H1 (cell line): ENCODE measurements around the gene GDAP1L1. TPM values are rescaled to one million over a fixed set of nuclear protein-coding genes. Genes with fewer than 3 reads are reported as not detected.

ENCODE experiments used
- CTCF ChIA-PET: fragments of 300-600 bp; sonication (Branson Sonifier 250); formaldehyde crosslinking; loops from one replicate; lab custom pipeline; 2021; ENCODE audit not compliant: partially characterized antibody; lab: Charles Lee
- POLR2A ChIA-PET: fragments of 300-600 bp; sonication (Branson Sonifier 250); formaldehyde crosslinking; loops from one replicate; lab custom pipeline; 2021; ENCODE audit warnings: inconsistent platforms; ENCODE audit not compliant: partially characterized antibody; lab: Charles Lee
- DNase-seq, 2 experiments: peaks; one replicate each; pipeline versions ENCODE4 v3.0.0 to v3.0.0-alpha.2; 2010 to 2022; ENCODE audit warnings: low spot score in 2 of 2, low read depth in 1 of 2, mixed read lengths in 1 of 2
- FAIRE-seq: peaks from 2 replicates; lab custom pipeline; 2011; peaks lifted over from hg19 to GRCh38; lab: Jason Lieb, UNC
- H2AFZ ChIP-seq: 2 replicates; pipeline ENCODE4 v1.8.1; 2012; ENCODE audit warnings: low read length, inconsistent platforms
- H2AK5ac ChIP-seq: 2 replicates; pipeline ENCODE4 v1.6.1; 2013; ENCODE audit warnings: low read depth, low read length
- H2BK120ac ChIP-seq: replicated peaks from 2 replicates; pipeline ENCODE3; 2013; ENCODE audit warnings: low read depth, low read length, inconsistent platforms
- H2BK12ac ChIP-seq: 2 replicates; pipeline ENCODE4 v1.6.1; 2013; ENCODE audit warnings: low read depth, low read length
- H2BK15ac ChIP-seq: 2 replicates; pipeline ENCODE4 v1.6.1; 2013; ENCODE audit warnings: low read length
- H2BK20ac ChIP-seq: 2 replicates; pipeline ENCODE4 v1.6.1; 2013; ENCODE audit warnings: low read length
- H2BK5ac ChIP-seq: 2 replicates; pipeline ENCODE4 v1.6.1; 2013; ENCODE audit warnings: low read depth, low read length
- H3K14ac ChIP-seq: 2 replicates; pipeline ENCODE4 v1.6.1; 2013; ENCODE audit warnings: inconsistent platforms; ENCODE audit not compliant: insufficient read length
- H3K18ac ChIP-seq: 2 replicates; pipeline ENCODE4 v1.6.1; 2013; ENCODE audit warnings: low read length; ENCODE audit errors: extremely low read depth
- H3K23ac ChIP-seq: 2 replicates; pipeline ENCODE4 v1.6.1; 2013; ENCODE audit warnings: inconsistent platforms; ENCODE audit not compliant: insufficient read length
- H3K23me2 ChIP-seq: 2 replicates; pipeline ENCODE4 v1.6.1; 2013; ENCODE audit warnings: low read depth, low read length
- H3K27ac ChIP-seq: 2 replicates; pipeline ENCODE4 v1.6.1; 2011; ENCODE audit warnings: low read depth, low read length, inconsistent platforms
- H3K27me3 ChIP-seq, 4 experiments: replicated peaks in 1 of 4; 1 replicate in 1 of 4; 2 replicates in 3 of 4; pipeline versions ENCODE4 v1.6.1 to v1.8.1; 2011 to 2013; ENCODE audit warnings: low read length in 3 of 4, mild to moderate bottlenecking in 3 of 4, inconsistent platforms in 2 of 4, mixed read lengths in 2 of 4, moderate library complexity in 1 of 4; ENCODE audit not compliant: control insufficient read depth in 3 of 4, insufficient read depth in 3 of 4; ENCODE audit errors: extremely low read depth in 1 of 4
- H3K36me3 ChIP-seq, 4 experiments: 2 replicates each; pipeline versions ENCODE4 v1.6.1 to v1.8.1; 2011 to 2013; ENCODE audit warnings: mild to moderate bottlenecking in 4 of 4, low read length in 3 of 4, moderate library complexity in 2 of 4, control low read depth in 1 of 4, inconsistent platforms in 1 of 4; ENCODE audit not compliant: insufficient read depth in 4 of 4, control insufficient read depth in 2 of 4
- H3K4ac ChIP-seq: replicated peaks from 2 replicates; pipeline ENCODE3; 2013; ENCODE audit warnings: low read length, low read depth, mixed read lengths, inconsistent platforms; ENCODE audit not compliant: insufficient read length
- H3K4me1 ChIP-seq, 4 experiments: replicated peaks in 1 of 4; 1 replicate in 1 of 4; 2 replicates in 3 of 4; pipeline versions ENCODE4 v1.6.1 to v1.8.1; 2011 to 2013; ENCODE audit warnings: low read length in 3 of 4, inconsistent platforms in 2 of 4, mixed read lengths in 1 of 4; ENCODE audit not compliant: insufficient read depth in 4 of 4, control insufficient read depth in 3 of 4
- H3K4me2 ChIP-seq, 2 experiments: 2 replicates each; pipeline versions ENCODE4 v1.6.1 to v1.8.1; 2011 to 2013; ENCODE audit warnings: low read depth in 2 of 2, low read length in 2 of 2, control low read depth in 1 of 2, inconsistent platforms in 1 of 2, mild to moderate bottlenecking in 1 of 2; ENCODE audit not compliant: insufficient read depth in 1 of 2
- H3K4me3 ChIP-seq, 4 experiments: fragments of 200-600, 300-600 bp in 1 of 4; sonication (generic), shearing (Covaris generic), sonication (Bioruptor Twin) in 1 of 4; 2 replicates each; pipeline versions ENCODE4 v1.5.1 to v1.8.1; 2011 to 2016; ENCODE audit warnings: low read length in 4 of 4, low read depth in 3 of 4, control low read depth in 2 of 4, inconsistent platforms in 2 of 4, mild to moderate bottlenecking in 2 of 4, mixed read lengths in 1 of 4, moderate library complexity in 1 of 4; ENCODE audit not compliant: insufficient read depth in 2 of 4; ENCODE audit errors: extremely low read depth in 1 of 4
- H3K56ac ChIP-seq: replicated peaks from 2 replicates; pipeline ENCODE3; 2013; ENCODE audit warnings: low read depth, mild to moderate bottlenecking, mixed read lengths, low read length, inconsistent platforms; ENCODE audit not compliant: insufficient read length
- H3K79me1 ChIP-seq: 2 replicates; pipeline ENCODE4 v1.6.1; 2013; ENCODE audit warnings: low read depth, low read length, control low read depth
- H3K79me2 ChIP-seq, 2 experiments: 2 replicates each; pipeline versions ENCODE4 v1.6.1 to v1.8.1; 2012 to 2013; ENCODE audit warnings: low read length in 2 of 2, mild to moderate bottlenecking in 2 of 2, inconsistent platforms in 1 of 2; ENCODE audit not compliant: insufficient read depth in 2 of 2, control insufficient read depth in 1 of 2
- H3K9ac ChIP-seq, 4 experiments: replicated peaks in 1 of 4; 1 replicate in 1 of 4; 2 replicates in 3 of 4; pipeline versions ENCODE4 v1.6.1 to v1.8.1; 2011 to 2013; ENCODE audit warnings: low read depth in 3 of 4, low read length in 3 of 4, control low read depth in 2 of 4, mild to moderate bottlenecking in 2 of 4, moderate library complexity in 2 of 4, inconsistent platforms in 1 of 4; ENCODE audit errors: extremely low read depth in 1 of 4
- H3K9me3 ChIP-seq, 2 experiments: 2 replicates each; pipeline versions ENCODE4 v1.6.1 to v1.8.1; 2012 to 2013; ENCODE audit warnings: mild to moderate bottlenecking in 2 of 2, moderate library complexity in 2 of 2, control low read depth in 1 of 2, inconsistent platforms in 1 of 2, low read depth in 1 of 2, low read length in 1 of 2, mixed read lengths in 1 of 2; ENCODE audit not compliant: insufficient read depth in 2 of 2
- H4K20me1 ChIP-seq, 2 experiments: replicated peaks in 1 of 2; 2 replicates each; pipeline versions ENCODE3 to v1.8.1; 2011 to 2013; ENCODE audit warnings: inconsistent platforms in 2 of 2, low read length in 2 of 2, mild to moderate bottlenecking in 1 of 2; ENCODE audit not compliant: insufficient read depth in 2 of 2, control insufficient read depth in 1 of 2
- H4K5ac ChIP-seq: 2 replicates; pipeline ENCODE4 v1.6.1; 2013; ENCODE audit warnings: low read length, low read depth, mixed read lengths, inconsistent platforms; ENCODE audit not compliant: insufficient read length
- H4K8ac ChIP-seq: 2 replicates; pipeline ENCODE4 v1.8.0; 2013; ENCODE audit warnings: mild to moderate bottlenecking, moderate library complexity, low read length, inconsistent platforms; ENCODE audit not compliant: insufficient read depth; ENCODE audit errors: extremely low read depth
- H4K91ac ChIP-seq: replicated peaks from 2 replicates; pipeline ENCODE3; 2013; ENCODE audit warnings: low read length, mixed read lengths, inconsistent platforms; ENCODE audit not compliant: insufficient read length
- CHD1 ChIP-seq: IDR thresholded peaks from 2 replicates; pipeline ENCODE4 v1.6.1; 2012; ENCODE audit warnings: low read depth, low read length, improper control_type of control experiment
- SP2 ChIP-seq: IDR thresholded peaks from 2 replicates; pipeline ENCODE4 v1.6.1; 2012; ENCODE audit warnings: mild to moderate bottlenecking, low read length, inconsistent platforms
- polyA plus RNA-seq, 7 experiments: library from polyadenylated mRNA; depleted of rRNA in 3 of 7; stranded (reverse) in 5 of 7; unstranded in 2 of 7; fragments of >200 nt in 5 of 7; fragments of 200-250 nt in 2 of 7; gene quantifications; 1 replicate in 5 of 7; 2 replicates in 1 of 7; 4 replicates in 1 of 7; pipeline versions ENCODE4 v1.2.1 to v1.2.3, GENCODE V29; 2011 to 2013; ENCODE audit warnings: missing spikeins in 2 of 7, mixed read lengths in 2 of 7
- total RNA-seq: library from RNA; stranded (reverse); fragmentation: NEBNext Ultra II Directional; extraction: Animal tissue kit (Norgen Biotek cat#: 25700); gene quantifications from 2 replicates; pipeline ENCODE4 v1.2.1, GENCODE V29; 2021

Gene GDAP1L1
- total and polyA plus RNA-seq, 2 of the 8 experiments (the other 6 are each of a cell fraction or from before 2014, with no cell fraction given) = 8.5 to 63.1 TPM

DNA sequence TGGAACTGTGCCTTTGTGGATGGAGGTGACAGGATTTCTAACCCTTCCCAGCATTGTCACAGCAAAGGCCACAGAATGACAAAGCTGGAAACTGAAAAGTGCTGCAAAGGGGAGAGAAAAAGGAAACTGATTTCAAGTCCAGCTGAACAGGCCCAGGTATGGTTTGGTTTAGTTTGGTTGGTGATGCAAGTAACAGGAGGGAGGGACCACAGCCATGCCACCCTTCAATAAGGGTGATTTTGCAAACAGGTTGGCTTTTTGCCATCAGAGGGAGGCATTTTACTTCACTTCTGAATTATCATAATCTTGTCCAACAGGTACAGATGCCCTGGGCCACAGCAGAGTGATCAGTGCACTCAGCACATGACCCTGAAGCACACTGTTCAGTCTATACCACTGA, 57.3 kb downstream of the GDAP1L1 start:
- CTCF ChIA-PET = interaction anchor here (0.8 kb wide), 1 partner anchor 80 kb away, joined by 3 read pairs; no protein-coding TSS in a partner anchor
- FAIRE-seq (no peak), DNase-seq (no peak)
- no peak overlapping the region for H3K9ac ChIP-seq
- no peaks in the 10 kb centered on the region for H3K27me3 ChIP-seq
- no peak overlapping the region for H2AFZ ChIP-seq
- no peak overlapping the region for H3K23ac ChIP-seq
- H2BK20ac ChIP-seq = no peak overlapping the region
- no peaks in the 10 kb centered on the region for H4K20me1 ChIP-seq
- H3K9me3 ChIP-seq = no peaks in the 10 kb centered on the region
- no peak overlapping the region for H3K27ac ChIP-seq
- H3K4me3 ChIP-seq = no peak overlapping the region
- no peak overlapping the region for H2BK12ac ChIP-seq
- no peak overlapping the region for H3K18ac ChIP-seq
- no peak overlapping the region for H4K91ac ChIP-seq
- H3K4ac ChIP-seq = no peak overlapping the region
- H2AK5ac ChIP-seq = no peak overlapping the region
- TF ChIP-seq CHD1 (no peak), SP2 (no peak)
- H3K36me3 ChIP-seq = no peaks in the 10 kb centered on the region
- H3K4me1 ChIP-seq = no peaks in the 10 kb centered on the region
- H2BK120ac ChIP-seq = no peak overlapping the region
- POLR2A ChIA-PET = no interaction called here
- H4K5ac ChIP-seq = no peak overlapping the region
- H3K14ac ChIP-seq = no peak overlapping the region
- no peaks in the 10 kb centered on the region for H3K23me2 ChIP-seq
- H3K79me1 ChIP-seq = no peaks in the 10 kb centered on the region; the same call in 1 of the 2 replicates
- no peak overlapping the region for H2BK15ac ChIP-seq
- no peaks in the 10 kb centered on the region for H3K79me2 ChIP-seq
- H3K56ac ChIP-seq = no peak overlapping the region
- H2BK5ac ChIP-seq = no peak overlapping the region
- no peak overlapping the region for H3K4me2 ChIP-seq
- no peak overlapping the region for H4K8ac ChIP-seq
